Activated CD4-positive, alpha-beta T cell treated with anti-CD3 and anti-CD28 coated beads, Interleukin-2, Interleukin-6, amounts not matched to agents 100 ng/mL and 50 ng/mL, durations not matched to agents 16 hours and 8 hours (primary cell): Measurements from ENCODE around the gene GRIN3B.
"Not testable (repeated sequence)": the region's sequence is repeated elsewhere in the genome, so short reads cannot be mapped to it uniquely, and the experiment has no call there.

ENCODE experiments used
- DNase-seq: peaks from one replicate; pipeline ENCODE4 v3.0.0-alpha.2; 2020

Gene GRIN3B, protein sequence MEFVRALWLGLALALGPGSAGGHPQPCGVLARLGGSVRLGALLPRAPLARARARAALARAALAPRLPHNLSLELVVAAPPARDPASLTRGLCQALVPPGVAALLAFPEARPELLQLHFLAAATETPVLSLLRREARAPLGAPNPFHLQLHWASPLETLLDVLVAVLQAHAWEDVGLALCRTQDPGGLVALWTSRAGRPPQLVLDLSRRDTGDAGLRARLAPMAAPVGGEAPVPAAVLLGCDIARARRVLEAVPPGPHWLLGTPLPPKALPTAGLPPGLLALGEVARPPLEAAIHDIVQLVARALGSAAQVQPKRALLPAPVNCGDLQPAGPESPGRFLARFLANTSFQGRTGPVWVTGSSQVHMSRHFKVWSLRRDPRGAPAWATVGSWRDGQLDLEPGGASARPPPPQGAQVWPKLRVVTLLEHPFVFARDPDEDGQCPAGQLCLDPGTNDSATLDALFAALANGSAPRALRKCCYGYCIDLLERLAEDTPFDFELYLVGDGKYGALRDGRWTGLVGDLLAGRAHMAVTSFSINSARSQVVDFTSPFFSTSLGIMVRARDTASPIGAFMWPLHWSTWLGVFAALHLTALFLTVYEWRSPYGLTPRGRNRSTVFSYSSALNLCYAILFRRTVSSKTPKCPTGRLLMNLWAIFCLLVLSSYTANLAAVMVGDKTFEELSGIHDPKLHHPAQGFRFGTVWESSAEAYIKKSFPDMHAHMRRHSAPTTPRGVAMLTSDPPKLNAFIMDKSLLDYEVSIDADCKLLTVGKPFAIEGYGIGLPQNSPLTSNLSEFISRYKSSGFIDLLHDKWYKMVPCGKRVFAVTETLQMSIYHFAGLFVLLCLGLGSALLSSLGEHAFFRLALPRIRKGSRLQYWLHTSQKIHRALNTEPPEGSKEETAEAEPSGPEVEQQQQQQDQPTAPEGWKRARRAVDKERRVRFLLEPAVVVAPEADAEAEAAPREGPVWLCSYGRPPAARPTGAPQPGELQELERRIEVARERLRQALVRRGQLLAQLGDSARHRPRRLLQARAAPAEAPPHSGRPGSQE

DNA sequence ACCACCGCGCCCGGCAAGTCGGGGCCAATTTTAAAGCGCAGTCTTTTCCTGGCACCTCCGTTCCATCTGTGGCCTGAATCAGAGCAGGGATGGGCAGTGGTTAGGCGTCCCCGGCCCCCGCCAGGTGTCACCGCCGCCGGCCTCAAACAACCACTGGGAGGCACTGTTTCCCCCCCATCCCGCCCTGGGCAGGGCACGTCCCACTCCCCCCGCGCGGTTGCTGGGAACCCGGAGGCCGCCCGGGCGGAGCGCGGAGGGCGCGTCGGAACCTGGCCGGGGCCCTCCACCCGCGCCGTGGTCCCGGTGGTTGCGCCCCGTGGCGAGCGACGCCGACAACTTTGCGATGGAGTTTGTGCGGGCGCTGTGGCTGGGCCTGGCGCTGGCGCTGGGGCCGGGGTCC, at the start of gene GRIN3B:
Gene GRIN3B, plus strand, starts transcription at position 325 of the 400 bp plus-strand sequence. Its CDS starts 19 bp downstream, at position 344.
- DNase-seq: peak; percentile 74

DNA sequence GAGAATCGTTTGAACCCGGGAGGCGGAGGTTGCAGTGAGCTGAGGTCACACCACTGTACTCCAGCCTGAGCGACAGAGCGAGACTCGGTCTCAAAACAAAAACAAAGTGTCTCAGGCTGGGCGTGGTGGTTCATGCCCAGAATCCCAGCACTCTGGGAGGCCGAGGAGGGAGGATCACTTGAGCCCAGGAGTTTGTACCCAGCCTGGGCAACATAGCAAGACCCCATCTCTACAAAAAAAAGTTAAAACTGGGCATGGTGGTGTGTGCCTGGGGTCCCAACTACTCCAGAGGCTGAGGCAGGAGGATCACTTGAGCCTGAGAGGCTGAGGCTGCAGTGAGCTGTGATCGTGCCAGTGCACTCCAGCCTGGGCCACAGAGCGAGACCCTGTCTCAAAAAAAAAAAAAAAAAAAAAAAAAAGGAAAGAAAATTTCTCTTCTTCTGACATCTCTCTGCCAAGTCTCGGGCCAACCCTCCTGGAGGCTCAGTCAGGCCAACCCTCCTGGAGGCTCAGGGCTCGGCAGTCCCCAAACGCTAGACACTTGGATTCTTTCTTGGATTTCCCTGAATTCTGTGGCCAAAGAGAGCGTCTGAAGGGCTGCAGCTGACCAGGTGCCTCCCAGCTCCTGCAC, 48.1 kb upstream of the GRIN3B start:
- no peak for DNase-seq

GRCh38 chr19:952680-953444, 47.4 kb upstream of the GRIN3B start:
- DNase-seq: no peak

DNA sequence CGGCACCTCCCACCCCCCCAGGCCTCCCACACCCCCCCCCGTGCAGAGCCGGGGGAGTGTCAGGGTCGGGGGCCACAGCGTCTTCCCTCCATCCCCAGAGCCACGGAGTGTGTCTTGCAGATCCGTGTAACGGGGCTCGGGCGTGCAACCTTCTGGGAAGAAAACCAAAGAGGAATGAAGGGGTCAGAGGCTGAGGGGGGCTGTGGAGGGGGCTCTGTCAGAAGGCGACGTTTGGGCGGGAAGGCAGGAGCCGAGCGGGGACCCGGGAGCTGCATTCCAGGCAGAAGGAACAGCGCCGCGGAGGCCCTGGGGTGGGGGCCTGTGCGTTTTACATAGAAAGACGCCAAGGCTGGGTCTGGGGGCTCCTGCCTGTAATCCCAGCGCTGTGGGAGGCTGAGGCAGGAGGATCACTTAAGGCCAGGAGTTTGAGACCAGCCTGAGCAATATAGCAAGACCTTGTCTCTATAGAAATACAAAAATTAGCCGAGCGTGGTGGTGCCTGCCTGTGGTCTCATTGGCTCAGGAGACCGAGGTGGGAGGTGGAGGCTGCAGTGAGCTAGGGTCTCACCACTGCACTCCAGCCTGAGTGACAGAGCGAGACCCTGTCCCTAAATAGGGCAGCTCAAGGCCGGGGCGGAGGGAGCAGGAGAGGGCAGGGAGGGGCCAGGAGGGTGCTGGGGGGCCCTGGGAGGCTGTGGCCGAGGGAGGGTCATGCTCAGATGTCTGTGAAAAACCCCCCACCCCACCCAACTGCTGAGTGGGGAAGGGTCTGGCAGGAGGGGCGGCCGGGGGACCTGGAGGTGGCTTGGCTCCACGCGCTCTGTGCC, 46.6 kb upstream of the GRIN3B start:
- no peak for DNase-seq

DNA sequence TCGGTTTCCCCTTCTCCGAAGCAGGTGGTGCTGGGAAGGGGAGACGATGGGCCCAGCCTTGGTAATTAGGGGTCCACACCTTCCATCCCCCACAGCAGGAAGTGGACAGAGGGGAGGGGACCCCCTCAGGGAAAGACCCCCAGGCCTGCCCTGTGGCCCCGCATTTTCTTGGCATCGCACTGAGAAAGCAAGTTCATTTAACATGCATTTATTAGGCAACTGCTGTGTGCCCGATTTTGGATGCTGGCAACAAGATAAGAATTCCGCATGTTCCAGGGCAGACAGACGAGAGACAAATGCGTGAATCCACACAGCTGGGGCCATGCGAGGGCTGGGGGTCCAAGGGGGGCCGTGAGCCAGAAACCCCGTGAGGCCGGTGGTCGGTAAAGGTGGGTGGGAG, 45.9 kb upstream of the GRIN3B start:
- no peak for DNase-seq

DNA sequence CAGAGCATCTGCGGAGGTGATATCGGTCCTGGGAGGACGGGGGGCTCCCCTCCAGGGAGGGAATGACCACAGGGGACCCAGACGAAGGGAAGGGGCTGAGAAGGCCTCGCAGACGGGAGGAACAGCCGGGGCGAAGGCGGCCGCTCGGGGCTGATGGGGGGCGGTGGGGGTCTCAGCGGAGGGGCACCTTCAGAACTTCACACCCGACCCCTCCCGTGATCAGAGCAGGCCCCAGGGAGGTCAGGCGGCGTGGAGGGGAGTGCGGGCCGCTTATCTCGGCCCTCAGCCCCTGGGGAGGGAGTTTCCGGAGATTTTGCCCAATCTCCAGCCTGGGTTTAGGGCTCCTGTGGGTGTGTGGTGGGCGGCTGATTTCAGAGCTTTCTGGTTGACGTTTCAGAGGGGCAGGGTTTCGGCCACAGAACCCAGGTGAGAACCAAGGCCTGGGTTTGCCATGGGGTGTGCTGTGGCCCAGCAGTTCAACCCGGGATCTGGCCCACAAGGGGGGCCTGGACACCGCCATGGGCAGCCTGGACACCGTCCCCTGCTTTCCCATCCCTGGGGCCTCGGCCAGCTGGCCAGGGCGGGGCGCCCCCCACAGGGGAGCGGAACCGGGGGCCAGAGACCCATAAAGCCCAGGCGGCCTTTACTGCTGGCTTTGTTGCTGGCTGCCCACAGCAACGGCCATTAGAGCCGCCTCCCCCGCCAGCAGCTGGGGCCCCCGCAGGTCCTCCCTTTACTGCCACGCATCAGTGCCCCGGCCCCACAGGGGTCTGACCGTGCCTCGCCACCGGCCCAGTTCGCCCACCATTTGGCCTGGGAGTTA, 45.3 kb upstream of the GRIN3B start:
- peak; percentile 17 for DNase-seq

DNA sequence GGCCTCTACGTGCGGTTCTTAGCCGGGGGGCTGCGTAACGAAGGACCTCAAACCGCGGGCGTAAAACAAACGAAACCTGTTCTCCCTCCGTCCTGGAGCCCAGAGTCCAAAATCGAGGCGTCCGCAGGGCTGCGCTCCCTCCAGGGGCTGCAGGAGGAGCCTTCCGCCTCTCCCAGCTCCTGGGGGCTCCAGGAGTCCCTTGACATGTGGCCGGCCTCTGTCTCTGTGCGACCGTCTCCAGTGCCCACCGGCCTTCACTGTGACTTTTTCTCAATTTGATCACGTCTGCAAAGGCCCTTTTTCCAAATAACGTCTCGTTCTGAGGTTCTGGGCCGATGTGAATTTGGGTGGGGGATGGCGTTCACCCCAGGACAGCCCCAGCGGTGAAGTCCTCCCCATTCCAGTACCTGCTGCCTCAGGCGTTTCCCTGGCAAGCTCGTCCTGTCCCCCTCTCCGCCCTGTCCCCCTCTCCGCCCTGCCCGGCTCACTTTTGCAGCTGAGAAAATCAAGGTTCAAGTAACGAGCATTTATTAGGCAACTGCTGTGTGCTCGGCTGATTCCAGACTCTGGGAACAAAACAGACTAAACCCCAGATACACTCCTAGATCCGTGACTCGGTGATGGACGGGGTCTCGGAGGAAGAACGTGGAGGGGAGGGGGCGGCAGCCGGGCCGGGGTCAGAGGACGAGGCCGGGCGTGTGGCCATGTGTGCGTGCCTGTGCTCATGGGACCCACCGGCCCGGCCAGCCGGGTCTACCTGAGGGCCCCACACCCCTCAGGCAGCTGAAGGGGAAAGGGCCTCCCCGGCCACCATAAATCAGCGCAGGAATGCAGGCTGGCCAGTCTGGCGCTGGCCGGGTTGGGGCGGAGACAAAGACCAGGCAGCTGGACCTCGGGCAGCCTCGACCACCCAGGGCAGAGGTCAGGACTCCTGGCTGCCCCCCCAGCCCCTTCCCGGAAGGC, 44.1 kb upstream of the GRIN3B start:
- no peak for DNase-seq

- DNase-seq: no peak
Measured at GRCh38 chr19:956766-957440, 43.3 kb upstream of the GRIN3B start.

GRCh38 chr19:957578-957977, 42.6 kb upstream of the GRIN3B start:
- DNase-seq: not testable (repeated sequence)

- peak; percentile 32 for DNase-seq
Measured at GRCh38 chr19:958967-959855, 41.0 kb upstream of the GRIN3B start.

- DNase-seq: no peak
Measured at GRCh38 chr19:960020-960419, 40.2 kb upstream of the GRIN3B start.

DNA sequence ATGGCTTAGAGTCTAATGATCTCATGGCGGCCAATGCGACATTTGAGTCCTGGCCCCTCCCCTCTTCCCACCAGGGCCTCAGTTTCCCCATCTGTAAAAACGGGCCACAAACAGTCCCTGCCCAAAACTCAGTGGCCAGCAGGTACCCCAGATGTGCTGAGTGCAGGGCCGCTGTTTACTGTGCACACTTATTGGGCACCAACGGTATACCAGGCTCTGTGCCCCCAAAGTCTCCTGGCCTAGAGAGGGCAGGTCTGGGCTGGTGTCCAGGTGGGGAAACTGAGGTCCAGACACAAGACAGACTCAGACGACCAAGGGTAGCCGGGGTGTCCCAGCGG, 39.6 kb upstream of the GRIN3B start:
- no peak for DNase-seq

- no peak for DNase-seq
Measured at GRCh38 chr19:961866-962620, 38.2 kb upstream of the GRIN3B start.

GRCh38 chr19:962683-963400, 37.4 kb upstream of the GRIN3B start:
- no peak for DNase-seq

DNA sequence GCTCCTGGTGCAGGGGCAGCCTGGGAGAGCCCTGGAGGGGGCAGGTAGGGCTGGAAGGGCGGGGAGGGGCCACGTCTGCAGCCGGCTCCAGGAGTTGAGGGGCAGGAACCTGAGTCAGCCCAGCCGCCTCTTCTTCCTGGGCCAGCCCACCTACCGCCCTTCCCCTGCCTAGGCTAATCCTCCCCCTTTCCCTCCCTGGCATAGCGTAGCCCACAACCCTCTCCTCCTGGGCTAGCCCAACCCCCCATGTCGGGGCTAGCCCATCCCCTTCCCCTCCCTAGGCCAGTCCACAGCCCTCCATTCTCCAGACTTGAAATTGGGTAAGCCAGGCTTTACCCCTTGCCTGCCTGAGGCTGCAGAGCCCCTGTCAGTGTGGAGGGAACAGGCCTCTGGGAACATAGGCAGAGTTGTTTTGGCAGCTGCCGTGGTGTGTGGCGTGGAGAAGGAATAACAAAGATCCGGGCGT, 36.7 kb upstream of the GRIN3B start:
- no peak for DNase-seq

- no peak for DNase-seq
Measured at GRCh38 chr19:964116-964520, 36.1 kb upstream of the GRIN3B start.
